Type B pancreatic cell (in vitro differentiated cells): ENCODE results near the gene KNSTRN. TPM values are rescaled to one million over a fixed set of nuclear protein-coding genes. Genes with fewer than 3 reads are reported as not detected.

Experiments used
- DNase-seq: peaks from one replicate; pipeline ENCODE4 v3.0.0; 2021; ENCODE audit warnings: mixed read lengths; ENCODE audit not compliant: unreplicated experiment; ENCODE audit errors: extremely low spot score
- H3K27ac Mint-ChIP-seq: 2 replicates; pipeline ENCODE4 v1.8.0; 2021; ENCODE audit warnings: mild to moderate bottlenecking, mixed read lengths
- H3K27me3 Mint-ChIP-seq: 2 replicates; pipeline ENCODE4 v1.8.0; 2021; ENCODE audit warnings: mixed read lengths
- H3K36me3 Mint-ChIP-seq: 2 replicates; pipeline ENCODE4 v1.8.0; 2021; ENCODE audit warnings: mixed read lengths
- H3K4me1 Mint-ChIP-seq: one replicate; pipeline ENCODE4 v1.8.0; 2021; ENCODE audit warnings: mixed read lengths; ENCODE audit not compliant: unreplicated experiment
- H3K4me3 Mint-ChIP-seq: 2 replicates; pipeline ENCODE4 v1.8.0; 2021; ENCODE audit warnings: mild to moderate bottlenecking, mixed read lengths
- H3K9me3 Mint-ChIP-seq: 2 replicates; pipeline ENCODE4 v1.8.0; 2021; ENCODE audit warnings: mixed read lengths
- CTCF ChIP-seq: fragments of 200-600 bp; sonication (generic); conservative IDR thresholded peaks from 2 replicates; pipeline ENCODE4 v1.5.0; 2021; ENCODE audit warnings: antibody characterized with exemption, mild to moderate bottlenecking
- long read RNA-seq: library from polyadenylated mRNA; unstranded; transcript quantifications from one replicate; pipeline ENCODE4 v2.0.0, GENCODE V29; 2020
- total RNA-seq: library from RNA; stranded (reverse); gene quantifications from 2 replicates; pipeline ENCODE4 v1.2.1, GENCODE V29; 2021; ENCODE audit warnings: low replicate concordance

KNSTRN gene, protein sequence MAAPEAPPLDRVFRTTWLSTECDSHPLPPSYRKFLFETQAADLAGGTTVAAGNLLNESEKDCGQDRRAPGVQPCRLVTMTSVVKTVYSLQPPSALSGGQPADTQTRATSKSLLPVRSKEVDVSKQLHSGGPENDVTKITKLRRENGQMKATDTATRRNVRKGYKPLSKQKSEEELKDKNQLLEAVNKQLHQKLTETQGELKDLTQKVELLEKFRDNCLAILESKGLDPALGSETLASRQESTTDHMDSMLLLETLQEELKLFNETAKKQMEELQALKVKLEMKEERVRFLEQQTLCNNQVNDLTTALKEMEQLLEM
- 24.1 and 52.2 TPM in 2 replicates for total RNA-seq
- long read RNA-seq, transcript KNSTRN-201 (9 exons, 1,714 nt): major isoform, 129 of 145 reads
- long read RNA-seq, partial matches to known transcripts: 3 of 145 reads
- long read RNA-seq, other reads (novel, unspliced or antisense): 7 of 145 reads

DNA sequence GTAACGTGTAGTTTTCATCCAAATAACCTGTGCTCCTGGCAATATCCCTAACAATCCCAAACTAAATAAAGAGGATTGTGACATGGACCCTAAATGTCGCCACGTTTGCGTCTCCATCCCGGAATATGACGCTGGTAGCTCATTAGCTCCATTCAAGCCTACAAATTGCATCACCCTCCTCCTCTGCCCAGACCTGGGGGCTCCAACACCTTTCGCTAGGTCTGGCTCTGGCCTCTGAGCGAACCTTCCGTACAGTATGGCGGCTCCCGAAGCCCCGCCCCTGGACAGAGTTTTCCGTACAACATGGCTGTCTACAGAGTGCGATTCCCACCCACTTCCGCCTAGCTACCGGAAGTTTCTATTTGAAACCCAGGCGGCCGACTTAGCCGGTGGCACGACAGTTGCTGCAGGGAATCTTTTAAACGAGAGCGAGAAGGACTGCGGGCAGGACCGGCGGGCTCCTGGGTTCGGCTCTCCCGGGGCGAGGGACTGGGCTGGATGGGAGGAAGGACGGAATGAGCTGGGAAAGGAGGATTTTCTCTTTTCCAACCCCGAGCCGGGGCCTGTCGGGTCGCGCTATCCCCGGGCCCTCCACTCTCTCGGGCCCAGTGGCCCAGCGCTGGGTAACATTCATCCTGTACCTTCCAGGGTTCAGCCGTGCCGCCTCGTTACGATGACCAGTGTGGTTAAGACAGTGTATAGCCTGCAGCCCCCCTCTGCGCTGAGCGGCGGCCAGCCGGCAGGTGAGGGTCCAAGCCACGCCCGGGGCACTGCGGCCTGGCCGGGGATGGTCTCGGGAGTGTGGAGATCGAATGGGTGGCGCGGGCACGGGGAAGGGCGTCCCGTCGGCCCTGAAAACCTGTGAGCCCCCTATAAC lies at the start of gene KNSTRN:
TSS of gene KNSTRN (plus strand) at position 142 of the 877 bp plus-strand sequence. CDS start at position 257, 115 bp downstream.
- Mint-ChIP-seq H3K4me1 (peaks cover 20% of the 10 kb centered on the region), H3K27ac (peak within 1 kb of the TSS; percentile 89), H3K36me3 (peaks cover 16% of the 10 kb centered on the region), H3K27me3 (peaks cover 4% of the 10 kb centered on the region), H3K9me3 (no peaks in the 10 kb centered on the region), H3K4me3 (peak within 1 kb of the TSS; percentile 100)
- DNase-seq: peak; percentile 87
- no peak for TF ChIP-seq CTCF

DNA sequence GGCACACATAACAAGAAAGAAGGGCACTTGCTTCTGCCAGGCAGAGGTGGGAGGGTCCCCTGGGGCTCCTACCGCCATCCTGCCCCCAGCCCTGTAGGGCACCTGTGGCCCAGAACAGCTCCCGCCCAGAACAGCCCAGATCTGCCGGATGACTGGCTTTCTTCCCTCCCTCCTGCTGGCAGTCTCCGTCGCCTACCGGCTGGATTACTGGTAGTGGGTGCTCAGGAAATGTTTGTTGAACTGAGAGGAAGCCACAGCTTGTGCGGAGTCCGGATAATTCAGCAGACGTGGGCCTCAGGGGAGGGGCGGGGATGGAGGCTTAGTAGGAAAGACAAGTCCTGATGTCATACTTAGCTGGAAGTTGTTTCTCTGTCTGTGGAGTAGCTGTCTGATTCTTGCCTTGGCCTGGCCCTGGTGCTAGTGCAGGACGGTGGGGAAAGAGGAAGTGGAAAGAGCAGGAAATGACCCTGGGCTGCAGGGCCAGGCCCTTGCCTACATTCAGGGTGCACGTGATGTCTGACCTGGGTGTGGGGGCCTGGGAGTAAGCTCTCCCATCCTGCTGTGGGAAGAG lies 48.5 kb upstream of the KNSTRN start:
- Mint-ChIP-seq H3K4me1 (peaks cover 24% of the 10 kb centered on the region), H3K9me3 (no peaks in the 10 kb centered on the region), H3K27me3 (peaks cover 3% of the 10 kb centered on the region), H3K36me3 (no peaks in the 10 kb centered on the region), H3K27ac (peak overlapping the region; percentile 8), H3K4me3 (peak overlapping the region; percentile 46)
- DNase-seq: no peak
- no peak for TF ChIP-seq CTCF

DNA sequence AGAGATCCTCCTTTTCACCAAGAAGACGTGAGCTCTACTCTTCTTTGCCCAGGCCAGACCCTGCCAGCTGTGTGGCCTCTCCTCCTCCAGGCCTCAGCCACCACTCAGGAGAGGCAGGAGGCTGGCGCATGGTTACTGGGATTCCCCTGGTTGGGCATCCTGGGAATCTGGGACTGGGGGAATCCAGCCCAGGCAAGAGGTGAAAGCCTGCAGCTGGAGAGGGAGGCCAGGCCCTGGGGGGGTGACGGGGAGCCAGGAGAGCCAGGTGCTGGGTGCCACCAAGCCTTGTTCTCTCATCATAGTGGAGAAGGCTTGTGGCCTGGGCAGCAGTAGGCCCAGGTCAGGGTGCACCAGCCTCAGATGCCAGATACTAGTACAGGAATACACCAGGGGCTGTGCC lies 48.0 kb upstream of the KNSTRN start:
- Mint-ChIP-seq H3K27me3 (peaks cover 3% of the 10 kb centered on the region), H3K9me3 (no peaks in the 10 kb centered on the region), H3K4me3 (no peak overlapping the region), H3K4me1 (peaks cover 21% of the 10 kb centered on the region), H3K27ac (no peak overlapping the region), H3K36me3 (no peaks in the 10 kb centered on the region)
- DNase-seq: no peak
- TF ChIP-seq CTCF: no peak

- H3K9me3 Mint-ChIP-seq: no peaks in the 10 kb centered on the region
- H3K4me1 Mint-ChIP-seq: peaks cover 20% of the 10 kb centered on the region
- H3K36me3 Mint-ChIP-seq: no peaks in the 10 kb centered on the region
- H3K27ac Mint-ChIP-seq: no peak overlapping the region
- H3K4me3 Mint-ChIP-seq: no peak overlapping the region
- TF ChIP-seq CTCF: no peak
- no peak for DNase-seq
- peaks cover 3% of the 10 kb centered on the region for H3K27me3 Mint-ChIP-seq
Measured at GRCh38 chr15:40334941-40335795, 47.4 kb upstream of the KNSTRN start.
